Measurements from ENCODE around the gene LYPLAL1.
"Not testable (repeated sequence)": the region's sequence is repeated elsewhere in the genome, so short reads cannot be mapped to it uniquely, and the experiment has no call there.

The LYPLAL1 gene

GRCh38 chr1:219188331-219188803 lies 14.7 kb downstream of the LYPLAL1 start:
- no peak for DNase-seq (ENCODE audit: low spot score)
- peak overlapping the region; percentile 46 for H3K4me3 ChIP-seq
- H3K27ac ChIP-seq, result peak overlapping the region; percentile 76 to 80
- TF ChIP-seq, protein P1, sequence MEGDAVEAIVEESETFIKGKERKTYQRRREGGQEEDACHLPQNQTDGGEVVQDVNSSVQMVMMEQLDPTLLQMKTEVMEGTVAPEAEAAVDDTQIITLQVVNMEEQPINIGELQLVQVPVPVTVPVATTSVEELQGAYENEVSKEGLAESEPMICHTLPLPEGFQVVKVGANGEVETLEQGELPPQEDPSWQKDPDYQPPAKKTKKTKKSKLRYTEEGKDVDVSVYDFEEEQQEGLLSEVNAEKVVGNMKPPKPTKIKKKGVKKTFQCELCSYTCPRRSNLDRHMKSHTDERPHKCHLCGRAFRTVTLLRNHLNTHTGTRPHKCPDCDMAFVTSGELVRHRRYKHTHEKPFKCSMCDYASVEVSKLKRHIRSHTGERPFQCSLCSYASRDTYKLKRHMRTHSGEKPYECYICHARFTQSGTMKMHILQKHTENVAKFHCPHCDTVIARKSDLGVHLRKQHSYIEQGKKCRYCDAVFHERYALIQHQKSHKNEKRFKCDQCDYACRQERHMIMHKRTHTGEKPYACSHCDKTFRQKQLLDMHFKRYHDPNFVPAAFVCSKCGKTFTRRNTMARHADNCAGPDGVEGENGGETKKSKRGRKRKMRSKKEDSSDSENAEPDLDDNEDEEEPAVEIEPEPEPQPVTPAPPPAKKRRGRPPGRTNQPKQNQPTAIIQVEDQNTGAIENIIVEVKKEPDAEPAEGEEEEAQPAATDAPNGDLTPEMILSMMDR (IDR thresholded peaks at IDR 0.05), result no peak

- no peak for DNase-seq (ENCODE audit: low spot score)
- peak overlapping the region; percentile 38 for H3K4me3 ChIP-seq
- TF ChIP-seq, protein P1 (IDR thresholded peaks at IDR 0.05), result no peak
- H3K27ac ChIP-seq, result peak overlapping the region; percentile 76 to 80
Observed at GRCh38 chr1:219189021-219189824, 15.5 kb downstream of the LYPLAL1 start.

DNA sequence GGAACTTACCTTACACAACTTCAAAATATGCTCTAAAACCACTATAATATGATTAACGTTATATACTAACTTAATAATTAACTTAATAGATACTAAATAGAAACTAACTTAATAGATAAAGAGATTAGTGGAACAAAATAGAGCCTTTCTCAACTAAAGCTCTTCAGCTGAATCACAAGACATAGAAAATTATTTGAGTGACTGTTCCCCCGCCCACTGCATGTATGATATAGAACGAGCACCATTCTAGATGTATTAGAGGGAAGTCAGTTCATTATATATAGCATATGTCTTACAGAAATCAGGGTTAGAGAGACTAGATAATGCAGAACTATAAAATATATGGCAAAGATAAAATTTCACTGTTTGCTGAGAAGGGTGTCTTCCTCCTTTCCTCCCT lies 16.3 kb downstream of the LYPLAL1 start:
- TF ChIP-seq, protein P1 (IDR thresholded peaks at IDR 0.05), result no peak
- peak overlapping the region in 1 of 2 donors; percentile 43 for H3K27ac ChIP-seq
- no peak overlapping the region for H3K4me3 ChIP-seq
- no peak for DNase-seq (ENCODE audit: low spot score)

GRCh38 chr1:219190605-219191004 lies 16.9 kb downstream of the LYPLAL1 start:
- H3K4me3 ChIP-seq, result no peak overlapping the region
- no peak overlapping the region for H3K27ac ChIP-seq
- TF ChIP-seq, protein P1 (IDR thresholded peaks at IDR 0.05), result no peak
- no peak for DNase-seq (ENCODE audit: low spot score)

- H3K27ac ChIP-seq; DNase-seq (ENCODE audit: low spot score); H3K4me3 ChIP-seq: not testable (repeated sequence)
Observed at GRCh38 chr1:219195833-219196232, 22.2 kb downstream of the LYPLAL1 start.

GRCh38 chr1:219201656-219202055 lies 28.0 kb downstream of the LYPLAL1 start:
- TF ChIP-seq, protein P1 (IDR thresholded peaks at IDR 0.05), result no peak
- no peak overlapping the region for H3K27ac ChIP-seq
- no peak for DNase-seq (ENCODE audit: low spot score)
- no peak overlapping the region for H3K4me3 ChIP-seq

- Histone ChIP-seq H3K4me3 (no peak overlapping the region), H3K27ac (no peak overlapping the region)
- TF ChIP-seq, protein P1 (IDR thresholded peaks at IDR 0.05), result no peak
- no peak for DNase-seq (ENCODE audit: low spot score)
Observed at GRCh38 chr1:219202567-219202966, 28.9 kb downstream of the LYPLAL1 start.
